Measurements from ENCODE around the gene SMAGP.

- no peak for TF ChIP-seq SMC3 (IDR thresholded peaks at IDR 0.05; ENCODE audit: low read length)
- no peak for TF ChIP-seq SATB2 (CRISPR knock-in tag; IDR thresholded peaks at IDR 0.05)
- TF ChIP-seq SMAD3 (CRISPR knock-in tag; IDR thresholded peaks at IDR 0.05): no peak
- TF ChIP-seq FIP1L1 (IDR thresholded peaks at IDR 0.05; ENCODE audit: borderline replicate concordance, insufficient read depth, low read depth, low read length): no peak
- no peak for TF ChIP-seq CCAR2 (optimal IDR thresholded peaks at IDR 0.05; ENCODE audit: low read depth, low read length)
- TF ChIP-seq ZNF780A (CRISPR knock-in tag; IDR thresholded peaks at IDR 0.05): no peak
- no peak for TF ChIP-seq EZH2 (conservative IDR thresholded peaks at IDR 0.05; ENCODE audit: low read depth, low read length)
- TF ChIP-seq, protein P1, sequence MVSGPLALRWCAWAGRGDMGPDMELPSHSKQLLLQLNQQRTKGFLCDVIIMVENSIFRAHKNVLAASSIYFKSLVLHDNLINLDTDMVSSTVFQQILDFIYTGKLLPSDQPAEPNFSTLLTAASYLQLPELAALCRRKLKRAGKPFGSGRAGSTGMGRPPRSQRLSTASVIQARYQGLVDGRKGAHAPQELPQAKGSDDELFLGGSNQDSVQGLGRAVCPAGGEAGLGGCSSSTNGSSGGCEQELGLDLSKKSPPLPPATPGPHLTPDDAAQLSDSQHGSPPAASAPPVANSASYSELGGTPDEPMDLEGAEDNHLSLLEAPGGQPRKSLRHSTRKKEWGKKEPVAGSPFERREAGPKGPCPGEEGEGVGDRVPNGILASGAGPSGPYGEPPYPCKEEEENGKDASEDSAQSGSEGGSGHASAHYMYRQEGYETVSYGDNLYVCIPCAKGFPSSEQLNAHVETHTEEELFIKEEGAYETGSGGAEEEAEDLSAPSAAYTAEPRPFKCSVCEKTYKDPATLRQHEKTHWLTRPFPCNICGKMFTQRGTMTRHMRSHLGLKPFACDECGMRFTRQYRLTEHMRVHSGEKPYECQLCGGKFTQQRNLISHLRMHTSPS (CRISPR knock-in tag; IDR thresholded peaks at IDR 0.05; ENCODE audit: low read depth): no peak
- TF ChIP-seq CREB1 (IDR thresholded peaks at IDR 0.05): no peak
- no peak for TF ChIP-seq CREB1 (CRISPR knock-in tag; IDR thresholded peaks at IDR 0.05)
- TF ChIP-seq, protein P2, sequence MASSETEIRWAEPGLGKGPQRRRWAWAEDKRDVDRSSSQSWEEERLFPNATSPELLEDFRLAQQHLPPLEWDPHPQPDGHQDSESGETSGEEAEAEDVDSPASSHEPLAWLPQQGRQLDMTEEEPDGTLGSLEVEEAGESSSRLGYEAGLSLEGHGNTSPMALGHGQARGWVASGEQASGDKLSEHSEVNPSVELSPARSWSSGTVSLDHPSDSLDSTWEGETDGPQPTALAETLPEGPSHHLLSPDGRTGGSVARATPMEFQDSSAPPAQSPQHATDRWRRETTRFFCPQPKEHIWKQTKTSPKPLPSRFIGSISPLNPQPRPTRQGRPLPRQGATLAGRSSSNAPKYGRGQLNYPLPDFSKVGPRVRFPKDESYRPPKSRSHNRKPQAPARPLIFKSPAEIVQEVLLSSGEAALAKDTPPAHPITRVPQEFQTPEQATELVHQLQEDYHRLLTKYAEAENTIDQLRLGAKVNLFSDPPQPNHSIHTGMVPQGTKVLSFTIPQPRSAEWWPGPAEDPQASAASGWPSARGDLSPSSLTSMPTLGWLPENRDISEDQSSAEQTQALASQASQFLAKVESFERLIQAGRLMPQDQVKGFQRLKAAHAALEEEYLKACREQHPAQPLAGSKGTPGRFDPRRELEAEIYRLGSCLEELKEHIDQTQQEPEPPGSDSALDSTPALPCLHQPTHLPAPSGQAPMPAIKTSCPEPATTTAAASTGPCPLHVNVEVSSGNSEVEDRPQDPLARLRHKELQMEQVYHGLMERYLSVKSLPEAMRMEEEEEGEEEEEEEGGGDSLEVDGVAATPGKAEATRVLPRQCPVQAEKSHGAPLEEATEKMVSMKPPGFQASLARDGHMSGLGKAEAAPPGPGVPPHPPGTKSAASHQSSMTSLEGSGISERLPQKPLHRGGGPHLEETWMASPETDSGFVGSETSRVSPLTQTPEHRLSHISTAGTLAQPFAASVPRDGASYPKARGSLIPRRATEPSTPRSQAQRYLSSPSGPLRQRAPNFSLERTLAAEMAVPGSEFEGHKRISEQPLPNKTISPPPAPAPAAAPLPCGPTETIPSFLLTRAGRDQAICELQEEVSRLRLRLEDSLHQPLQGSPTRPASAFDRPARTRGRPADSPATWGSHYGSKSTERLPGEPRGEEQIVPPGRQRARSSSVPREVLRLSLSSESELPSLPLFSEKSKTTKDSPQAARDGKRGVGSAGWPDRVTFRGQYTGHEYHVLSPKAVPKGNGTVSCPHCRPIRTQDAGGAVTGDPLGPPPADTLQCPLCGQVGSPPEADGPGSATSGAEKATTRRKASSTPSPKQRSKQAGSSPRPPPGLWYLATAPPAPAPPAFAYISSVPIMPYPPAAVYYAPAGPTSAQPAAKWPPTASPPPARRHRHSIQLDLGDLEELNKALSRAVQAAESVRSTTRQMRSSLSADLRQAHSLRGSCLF (CRISPR knock-in tag; IDR thresholded peaks at IDR 0.05; ENCODE audit: borderline replicate concordance): no peak
- no peak for TF ChIP-seq HDAC1 (CRISPR knock-in tag; IDR thresholded peaks at IDR 0.05)
- no peak for TF ChIP-seq KDM5A (IDR thresholded peaks at IDR 0.05; ENCODE audit: borderline replicate concordance, low read length)
These were observed 48.8 kb upstream of the SMAGP start for GRCh38 chr12:51318846-51319599.

Data from HepG2 (cell line).